Measurements from ENCODE around the gene COA3. TPM values are rescaled to one million over a fixed set of nuclear protein-coding genes. Genes with fewer than 3 reads are reported as not detected.

COA3 gene
- total and polyA plus RNA-seq, 2 donors (not counting 1 experiment from before 2014, with no cell fraction given): 18.5 to 32.1 TPM

DNA sequence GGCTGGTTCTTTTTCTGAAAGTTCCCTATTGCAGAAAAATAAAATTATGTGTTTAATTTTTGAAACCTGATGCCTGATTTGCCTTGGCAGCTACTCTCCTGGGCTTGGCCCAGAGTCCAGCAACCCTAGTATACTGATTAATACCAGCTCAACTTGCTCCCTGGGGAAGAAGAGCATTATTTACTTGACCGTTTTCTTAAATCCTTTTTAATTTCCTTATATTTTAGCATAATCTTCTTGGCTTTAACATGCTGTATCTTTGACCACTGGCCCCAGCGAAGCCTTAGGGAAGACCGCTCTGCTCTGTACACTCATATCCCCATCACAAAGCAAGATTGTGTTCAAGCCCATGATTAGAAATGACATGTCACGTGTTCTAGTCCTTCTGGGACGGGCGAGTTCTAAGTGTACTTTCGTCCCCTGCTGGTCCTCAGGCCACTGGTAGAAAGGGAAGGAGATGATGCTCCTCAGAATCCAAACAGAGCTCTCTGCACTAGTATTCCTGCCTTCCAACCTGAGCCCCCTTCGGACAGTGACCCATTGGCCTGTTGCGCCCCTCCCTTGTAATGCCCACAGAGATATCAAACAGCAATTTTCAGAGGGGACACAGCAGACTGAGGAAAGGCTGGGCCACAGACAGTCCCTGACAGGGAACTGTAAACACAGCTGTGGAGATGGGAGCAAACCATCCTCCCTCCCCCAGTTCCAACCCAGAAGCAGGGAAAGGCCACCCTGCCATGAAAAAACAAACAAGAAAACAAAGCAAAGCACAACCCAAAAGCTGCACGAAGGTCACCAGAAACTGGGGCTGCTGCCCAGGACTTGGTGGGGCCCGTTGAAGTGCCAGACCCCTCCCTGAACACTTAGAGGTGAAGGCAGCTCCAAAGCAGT is 49.4 kb downstream of the COA3 start:
- Histone ChIP-seq H3K27ac (ENCODE audit: low read length in 2 of 2) (no peak overlapping the region), H4K20me1 (ENCODE audit: control insufficient read depth, insufficient read depth, low read length, poor library complexity, severe bottlenecking) (no peaks in the 10 kb centered on the region), H3K4me3 (ENCODE audit: control extremely low read depth in 1 of 5, extremely low read depth in 1 of 5, insufficient read depth in 1 of 5, low read depth in 2 of 5, low read length in 4 of 5) (no peak overlapping the region), H2AFZ (ENCODE audit: insufficient read depth, low read depth, low read length, poor library complexity, severe bottlenecking) (no peak overlapping the region), H3K27me3 (replicated peaks in 1 of 4; ENCODE audit: control extremely low read depth in 1 of 4, control insufficient read depth in 3 of 4, insufficient read depth in 4 of 4, low read length in 3 of 4) (peaks cover 0 to 19% (median 3%) of the 10 kb centered on the region in 4 experiments), H3K4me1 (ENCODE audit: control insufficient read depth in 2 of 2, insufficient read depth in 2 of 2, low read length in 2 of 2) (peaks cover 7 to 10% of the 10 kb centered on the region in 2 donors), H3K9ac (ENCODE audit: low read length) (no peak overlapping the region), H3K79me2 (ENCODE audit: control insufficient read depth, insufficient read depth, low read length) (peaks cover 11% of the 10 kb centered on the region), H3K4me2 (replicated peaks; ENCODE audit: low read depth, low read length, poor library complexity, severe bottlenecking) (no peak overlapping the region), H3K36me3 (replicated peaks in 1 of 2; ENCODE audit: control extremely low read depth in 1 of 2, control insufficient read depth in 1 of 2, extremely low read depth in 1 of 2, insufficient read depth in 2 of 2, low read length in 1 of 2) (no peaks in the 10 kb centered on the region), H3K9me3 (ENCODE audit: control extremely low read depth in 1 of 3, control insufficient read depth in 2 of 3, insufficient read depth in 1 of 3, low read length in 2 of 3) (no peaks in the 10 kb centered on the region)
- Mint-ChIP-seq H3K27me3 (peaks cover 27% of the 10 kb centered on the region), H3K27ac (no peak overlapping the region), H3K9me3 (ENCODE audit: insufficient read depth) (no peaks in the 10 kb centered on the region), H3K4me3 (no peak overlapping the region), H3K4me1 (peaks cover 10% of the 10 kb centered on the region)
- WGBS (ENCODE audit: insufficient coverage): 94% methylated on average over 11 of the region's 11 CpGs
- intact Hi-C loops (cut with micrococcal nuclease): loop anchor here (10.0 kb wide), 1 partner anchor 736 kb away; the partner anchor contains the start of gene DHX8
- no peak for ATAC-seq (ENCODE audit: low read depth)
- ChIA-PET POLR2A (no interaction called here), CTCF (interaction anchor here (1.2 to 1.4 kb wide), 3 partner anchors 12 to 16 kb away, joined by 4 to 6 read pairs (median 5); partner anchors contain the start of gene RAMP2)
- DNase-seq: no peak
- TF ChIP-seq, protein P1, sequence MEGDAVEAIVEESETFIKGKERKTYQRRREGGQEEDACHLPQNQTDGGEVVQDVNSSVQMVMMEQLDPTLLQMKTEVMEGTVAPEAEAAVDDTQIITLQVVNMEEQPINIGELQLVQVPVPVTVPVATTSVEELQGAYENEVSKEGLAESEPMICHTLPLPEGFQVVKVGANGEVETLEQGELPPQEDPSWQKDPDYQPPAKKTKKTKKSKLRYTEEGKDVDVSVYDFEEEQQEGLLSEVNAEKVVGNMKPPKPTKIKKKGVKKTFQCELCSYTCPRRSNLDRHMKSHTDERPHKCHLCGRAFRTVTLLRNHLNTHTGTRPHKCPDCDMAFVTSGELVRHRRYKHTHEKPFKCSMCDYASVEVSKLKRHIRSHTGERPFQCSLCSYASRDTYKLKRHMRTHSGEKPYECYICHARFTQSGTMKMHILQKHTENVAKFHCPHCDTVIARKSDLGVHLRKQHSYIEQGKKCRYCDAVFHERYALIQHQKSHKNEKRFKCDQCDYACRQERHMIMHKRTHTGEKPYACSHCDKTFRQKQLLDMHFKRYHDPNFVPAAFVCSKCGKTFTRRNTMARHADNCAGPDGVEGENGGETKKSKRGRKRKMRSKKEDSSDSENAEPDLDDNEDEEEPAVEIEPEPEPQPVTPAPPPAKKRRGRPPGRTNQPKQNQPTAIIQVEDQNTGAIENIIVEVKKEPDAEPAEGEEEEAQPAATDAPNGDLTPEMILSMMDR (IDR thresholded peaks at IDR 0.05): no peak
- TF ChIP-seq EZH2 (IDR thresholded peaks at IDR 0.05; ENCODE audit: borderline replicate concordance, insufficient read depth, low read depth, low read length, poor library complexity, severe bottlenecking): no peak
